Measurements from ENCODE around the gene IFNGR1.
"Not testable (repeated sequence)": the region's sequence is repeated elsewhere in the genome, so short reads cannot be mapped to it uniquely, and the experiment has no call there.

The IFNGR1 gene

GRCh38 chr6:137235686-137236085 is 16.5 kb upstream of the IFNGR1 start:
- no peak for DNase-seq

- DNase-seq: peak; percentile 41
Observed at GRCh38 chr6:137233911-137234863, 15.0 kb upstream of the IFNGR1 start.

GRCh38 chr6:137231895-137232294 is 12.7 kb upstream of the IFNGR1 start:
- DNase-seq: no peak

- no peak for DNase-seq
Observed at GRCh38 chr6:137230956-137231555, 11.9 kb upstream of the IFNGR1 start.

GRCh38 chr6:137230547-137230946 is 11.4 kb upstream of the IFNGR1 start:
- no peak for DNase-seq

GRCh38 chr6:137229075-137229759 is 10.0 kb upstream of the IFNGR1 start:
- no peak for DNase-seq

GRCh38 chr6:137227871-137228302 is 8.7 kb upstream of the IFNGR1 start:
- no peak for DNase-seq

- DNase-seq: no peak
Observed at GRCh38 chr6:137226697-137227096, 7.5 kb upstream of the IFNGR1 start.

GRCh38 chr6:137224799-137225198 is 5.6 kb upstream of the IFNGR1 start:
- peak; percentile 58 for DNase-seq

- DNase-seq: peak; percentile 58
Observed at GRCh38 chr6:137223370-137224131, 4.4 kb upstream of the IFNGR1 start.

GRCh38 chr6:137222381-137222780 is 3.2 kb upstream of the IFNGR1 start:
- DNase-seq: peak; percentile 54

GRCh38 chr6:137219664-137220252 is 573 bp upstream of the IFNGR1 start:
- DNase-seq: peak; percentile 54

GRCh38 chr6:137218473-137218916 is 690 bp downstream of the IFNGR1 start:
- no peak for DNase-seq

GRCh38 chr6:137217801-137218472 is 1.2 kb downstream of the IFNGR1 start:
- peak; percentile 36 for DNase-seq

GRCh38 chr6:137216875-137217553 is 2.2 kb downstream of the IFNGR1 start:
- no peak for DNase-seq

- DNase-seq: no peak
Observed at GRCh38 chr6:137216106-137216505, 3.1 kb downstream of the IFNGR1 start.

GRCh38 chr6:137215630-137216029 is 3.6 kb downstream of the IFNGR1 start:
- not testable (repeated sequence) for DNase-seq

GRCh38 chr6:137214931-137215330 is 4.3 kb downstream of the IFNGR1 start:
- no peak for DNase-seq

- DNase-seq: no peak
Observed at GRCh38 chr6:137213813-137214212, 5.4 kb downstream of the IFNGR1 start.

GRCh38 chr6:137213331-137213740 is 5.8 kb downstream of the IFNGR1 start:
- DNase-seq: no peak

GRCh38 chr6:137211910-137212309 is 7.3 kb downstream of the IFNGR1 start:
- DNase-seq: no peak

Measured in KG1 (cell line).